C4-2B (cell line): ENCODE measurements around the gene INMT.

Source experiments
- H3K27ac ChIP-seq: fragments of 450-650 bp; 2 replicates; pipeline ENCODE4 v1.5.1; 2017
- CTCF ChIP-seq: fragments of 450-650 bp; conservative IDR thresholded peaks from 2 replicates; pipeline ENCODE4 v1.5.1; 2017; ENCODE audit warnings: mild to moderate bottlenecking
- ZFX ChIP-seq: fragments of 450-650 bp; IDR thresholded peaks from 2 replicates; pipeline ENCODE4 v1.6.1; 2017

INMT gene

GRCh38 chr7:30740417-30741181, 11.3 kb upstream of the INMT start:
- TF ChIP-seq CTCF (peak; percentile 99), ZFX (no peak)
- H3K27ac ChIP-seq = no peak overlapping the region; the same call in 1 of the 2 replicates

- TF ChIP-seq CTCF (no peak), ZFX (no peak)
- no peak overlapping the region; the same call in 1 of the 2 replicates for H3K27ac ChIP-seq
Observed at GRCh38 chr7:30741289-30741688, 10.6 kb upstream of the INMT start.

- TF ChIP-seq ZFX (no peak), CTCF (no peak)
- no peak overlapping the region for H3K27ac ChIP-seq
Observed at GRCh38 chr7:30743371-30744074, 8.4 kb upstream of the INMT start.

GRCh38 chr7:30744075-30744417, 7.9 kb upstream of the INMT start:
- TF ChIP-seq CTCF = no peak
- no peak for TF ChIP-seq ZFX

DNA sequence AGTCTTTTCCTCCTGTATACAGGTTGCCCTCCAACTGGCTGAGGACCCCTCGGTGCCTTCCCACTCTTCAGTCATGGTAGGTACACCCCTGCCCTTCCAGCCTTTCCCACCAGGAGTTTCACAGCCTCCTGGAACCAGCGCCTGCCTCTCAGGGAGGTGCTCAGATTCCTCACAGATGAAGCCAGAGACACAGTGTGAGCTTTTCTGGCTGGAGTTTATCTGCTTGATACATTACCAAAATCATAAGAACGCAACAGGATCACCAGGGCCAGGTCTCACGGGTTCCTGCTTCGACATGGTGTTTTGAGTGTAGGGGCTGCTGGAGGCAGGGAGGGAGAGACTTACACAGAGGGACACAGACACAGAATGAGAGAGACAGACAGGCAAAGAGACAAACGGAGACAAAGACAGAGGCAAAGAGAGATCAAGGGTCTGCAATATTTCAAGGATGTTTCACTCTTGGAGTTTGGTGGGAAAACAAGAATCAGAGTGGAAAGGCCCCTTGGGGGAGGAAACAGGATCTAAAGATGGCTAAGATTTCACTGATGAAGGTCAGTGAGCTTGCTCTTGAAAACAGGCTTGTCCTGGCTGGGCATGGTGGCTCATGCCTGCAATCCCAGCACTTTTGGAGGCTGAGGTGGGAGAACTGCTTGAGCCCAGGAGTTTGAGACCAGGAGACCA, 6.5 kb upstream of the INMT start:
- TF ChIP-seq CTCF (no peak), ZFX (no peak)
- no peak overlapping the region for H3K27ac ChIP-seq

More at GRCh38 chr7:30744075-30744417, 7.9 kb upstream of the INMT start:
- no peak overlapping the region for H3K27ac ChIP-seq

DNA sequence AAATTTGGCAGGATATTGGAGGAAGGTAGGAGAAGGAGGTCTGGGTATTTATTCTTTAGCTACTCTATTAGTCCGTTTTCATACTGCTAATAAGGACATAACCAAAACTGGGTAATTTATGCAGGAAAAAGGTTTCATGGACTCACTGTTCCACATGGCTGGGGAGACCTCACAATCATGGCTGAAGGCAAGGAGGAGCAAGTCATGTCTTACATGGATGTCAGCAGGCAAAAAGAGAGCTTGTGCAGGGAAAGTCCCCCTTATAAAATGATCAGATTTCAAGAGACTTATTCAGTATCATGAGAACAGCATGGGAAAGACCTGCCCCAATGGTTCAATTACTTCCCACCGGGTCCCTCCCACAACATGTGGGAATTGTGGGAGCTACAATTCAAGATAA, 1.9 kb upstream of the INMT start:
- no peak for TF ChIP-seq ZFX
- no peak for TF ChIP-seq CTCF

More for the DNA sequence above, 1.9 kb upstream of the INMT start:
- H3K27ac ChIP-seq = peak overlapping the region; percentile 50
